HCT116 (cell line): ENCODE data around the gene MAN1A1.

Experiments
- CTCF ChIP-seq, 3 experiments: fragments of 200-600 bp in 1 of 3; sonication (generic) in 1 of 3; IDR thresholded peaks in 2 of 3; conservative IDR thresholded peaks in 1 of 3; 2 replicates each; pipeline ENCODE4 v1.5.1; 2012 to 2017; ENCODE audit warnings: low read depth in 2 of 3, low read length in 2 of 3, antibody characterized with exemption in 1 of 3, borderline replicate concordance in 1 of 3, control low read depth in 1 of 3, mild to moderate bottlenecking in 1 of 3, mixed read lengths in 1 of 3, mixed run types in 1 of 3, moderate library complexity in 1 of 3; ENCODE audit not compliant: insufficient read depth in 1 of 3
- EZH2 ChIP-seq: fragments of 200-600 bp; sonication (generic); IDR thresholded peaks from 2 replicates; pipeline ENCODE4 v1.6.1; 2017; ENCODE audit warnings: antibody characterized with exemption, mixed run types
- FOSL1 ChIP-seq: IDR thresholded peaks from 2 replicates; pipeline ENCODE4 v1.6.1; 2012; ENCODE audit warnings: low read depth
- POLR2A ChIP-seq: IDR thresholded peaks from 2 replicates; pipeline ENCODE4 v1.7.0; 2011; ENCODE audit warnings: borderline replicate concordance; ENCODE audit not compliant: insufficient read depth, insufficient read length; ENCODE audit errors: extremely low read depth
- SRF ChIP-seq: IDR thresholded peaks from 2 replicates; pipeline ENCODE4 v1.6.1; 2012; ENCODE audit warnings: low read depth
- ZBTB33 ChIP-seq: IDR thresholded peaks from 2 replicates; pipeline ENCODE4 v1.6.1; 2011; ENCODE audit warnings: mild to moderate bottlenecking, low read length, moderate library complexity; ENCODE audit not compliant: insufficient replicate concordance; ENCODE audit errors: extremely low read depth
- ZFX ChIP-seq: fragments of 450-650 bp; IDR thresholded peaks from 2 replicates; pipeline ENCODE4 v1.6.1; 2017

- TF ChIP-seq CTCF (IDR thresholded peaks at IDR 0.05 in 2 of 3, conservative IDR thresholded peaks at IDR 0.05 in 1 of 3; ENCODE audit: borderline replicate concordance in 1 of 3, insufficient read depth in 1 of 3, low read depth in 2 of 3, low read length in 2 of 3) (no peak), SRF (peak; percentile 65), FOSL1 (peak; percentile 99), POLR2A (no peak), ZFX (no peak), EZH2 (no peak), ZBTB33 (no peak)
Measured at GRCh38 chr6:119129968-119130484, 219.5 kb downstream of the MAN1A1 start.
